NT2/D1 (cell line): Measurements from ENCODE around the gene HCAR1.
"Not testable (repeated sequence)": the region's sequence is repeated elsewhere in the genome, so short reads cannot be mapped to it uniquely, and the experiment has no call there.

Experiments used
- SUZ12 ChIP-seq: IDR thresholded peaks from 2 replicates; pipeline ENCODE4 v1.6.1; 2011; ENCODE audit not compliant: insufficient read length, insufficient read depth; ENCODE audit errors: extremely low read depth
- ZNF274 ChIP-seq: IDR thresholded peaks from 2 replicates; pipeline ENCODE4 v1.6.1; 2011; ENCODE audit warnings: mild to moderate bottlenecking, low read depth, low read length

DNA sequence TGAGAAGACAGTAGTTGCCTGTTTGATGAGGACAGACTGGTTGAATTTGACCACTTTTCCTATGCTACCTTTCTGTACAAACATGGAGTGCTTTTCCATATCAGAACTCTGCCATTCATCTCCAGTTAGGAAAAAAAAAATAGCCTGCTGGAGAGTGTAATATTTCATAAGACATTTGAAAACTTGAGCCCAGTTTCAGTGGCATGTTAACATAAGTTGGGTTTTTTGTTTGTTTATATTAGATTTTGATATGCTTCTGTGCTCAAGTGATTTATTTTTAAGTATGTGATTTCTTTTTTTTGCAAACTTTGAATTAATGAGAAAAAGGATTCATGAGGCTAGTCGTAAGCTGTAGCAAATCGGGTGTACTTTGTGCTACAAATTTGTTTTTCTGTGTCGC, 26.8 kb downstream of the HCAR1 start:
- TF ChIP-seq ZNF274, SUZ12: not testable (repeated sequence)
